Tibial nerve (tissue), 4 donors: ENCODE results near the gene SYNGAP1.

Source experiments
- EP300 ChIP-seq, 2 donors: sonication (generic); formaldehyde crosslinking; IDR thresholded peaks; one replicate each; pipeline ENCODE4 v1.6.1; 2017; ENCODE audit warnings: antibody characterized with exemption in 2 of 2, mild to moderate bottlenecking in 1 of 2
- POLR2A ChIP-seq, 2 donors: fragments of 450-650 bp; IDR thresholded peaks; one replicate each; pipeline ENCODE4 v1.6.1; 2017; ENCODE audit warnings: antibody characterized with exemption in 2 of 2, mild to moderate bottlenecking in 2 of 2, moderate library complexity in 2 of 2
- TF ChIP-seq, protein P1 (sequence below), 5 experiments: fragments of 200-600 bp in 3 of 5; fragments of 450-650 bp in 2 of 5; sonication (generic) in 3 of 5; IDR thresholded peaks; one replicate each; pipeline ENCODE4 v1.5.1; 2016 to 2019; ENCODE audit warnings: antibody characterized with exemption in 5 of 5, mild to moderate bottlenecking in 3 of 5, moderate library complexity in 2 of 5

- TF ChIP-seq, protein P1, sequence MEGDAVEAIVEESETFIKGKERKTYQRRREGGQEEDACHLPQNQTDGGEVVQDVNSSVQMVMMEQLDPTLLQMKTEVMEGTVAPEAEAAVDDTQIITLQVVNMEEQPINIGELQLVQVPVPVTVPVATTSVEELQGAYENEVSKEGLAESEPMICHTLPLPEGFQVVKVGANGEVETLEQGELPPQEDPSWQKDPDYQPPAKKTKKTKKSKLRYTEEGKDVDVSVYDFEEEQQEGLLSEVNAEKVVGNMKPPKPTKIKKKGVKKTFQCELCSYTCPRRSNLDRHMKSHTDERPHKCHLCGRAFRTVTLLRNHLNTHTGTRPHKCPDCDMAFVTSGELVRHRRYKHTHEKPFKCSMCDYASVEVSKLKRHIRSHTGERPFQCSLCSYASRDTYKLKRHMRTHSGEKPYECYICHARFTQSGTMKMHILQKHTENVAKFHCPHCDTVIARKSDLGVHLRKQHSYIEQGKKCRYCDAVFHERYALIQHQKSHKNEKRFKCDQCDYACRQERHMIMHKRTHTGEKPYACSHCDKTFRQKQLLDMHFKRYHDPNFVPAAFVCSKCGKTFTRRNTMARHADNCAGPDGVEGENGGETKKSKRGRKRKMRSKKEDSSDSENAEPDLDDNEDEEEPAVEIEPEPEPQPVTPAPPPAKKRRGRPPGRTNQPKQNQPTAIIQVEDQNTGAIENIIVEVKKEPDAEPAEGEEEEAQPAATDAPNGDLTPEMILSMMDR (IDR thresholded peaks at IDR 0.05): no peak
- no peak for TF ChIP-seq EP300 (IDR thresholded peaks at IDR 0.05)
- no peak for TF ChIP-seq POLR2A (IDR thresholded peaks at IDR 0.05)
Observed at GRCh38 chr6:33440649-33441309, 20.9 kb downstream of the SYNGAP1 start.
